HepG2 (cell line): ENCODE measurements around the gene PIK3R3. TPM values are rescaled to one million over a fixed set of nuclear protein-coding genes. Genes with fewer than 3 reads are reported as not detected.
"Not testable (repeated sequence)": the region's sequence is repeated elsewhere in the genome, so short reads cannot be mapped to it uniquely, and the experiment has no call there.

Experiments
- ATAC-seq: fragments of 200-7000 bp; cut with Tn5 transposase; 3 replicates; pipeline ENCODE4 v1.9.1; 2020; ENCODE audit warnings: mild to moderate bottlenecking, moderate library complexity
- BruUV-seq: library from RNA; stranded (reverse); fragments of 400-500 nt; replicated peaks from 2 replicates; lab custom pipeline; 2021; lab: Mats Ljungman, UMichigan
- CTCF ChIA-PET: fragments of 300-600 bp; formaldehyde crosslinking; extraction: SDS; loops from one replicate; lab custom pipeline; 2021; ENCODE audit warnings: low total read pairs, inconsistent platforms, low intra/inter-chr PET ratio; lab: Yijun Ruan, JAX
- POLR2A ChIA-PET: fragments of 350-600 bp; sonication (Branson Sonifier 250); formaldehyde crosslinking; loops from one replicate; lab custom pipeline; 2020; ENCODE audit warnings: antibody characterized with exemption, inconsistent platforms; lab: Yijun Ruan, JAX
- DNase-seq: peaks from one replicate; pipeline ENCODE4 v3.0.0-alpha.2; 2015; ENCODE audit warnings: low spot score
- FAIRE-seq: peaks from 3 replicates; lab custom pipeline; 2011; peaks lifted over from hg19 to GRCh38; lab: Jason Lieb, UNC
- H2AFZ ChIP-seq: one replicate; pipeline ENCODE4 v1.6.1; 2011; ENCODE audit warnings: low read length, inconsistent platforms
- H3K27ac ChIP-seq: fragments of 300-600 bp; 3 replicates; pipeline ENCODE4 v1.8.0; 2011; ENCODE audit warnings: mixed run types, mild to moderate bottlenecking, mixed read lengths, low read length, inconsistent platforms; ENCODE audit not compliant: insufficient read depth; ENCODE audit errors: extremely low read length
- H3K27me3 ChIP-seq, 2 experiments: fragments of 200-600 bp in 1 of 2; 2 replicates in 1 of 2; 3 replicates in 1 of 2; pipeline versions ENCODE4 v1.6.0 to v1.8.0; 2011; ENCODE audit warnings: low read length in 2 of 2, mild to moderate bottlenecking in 2 of 2, moderate library complexity in 2 of 2, inconsistent platforms in 1 of 2; ENCODE audit not compliant: insufficient read depth in 2 of 2, control insufficient read depth in 1 of 2
- H3K36me3 ChIP-seq, 2 experiments: fragments of 200-600 bp in 1 of 2; replicated peaks in 1 of 2; 2 replicates in 1 of 2; 3 replicates in 1 of 2; pipeline versions ENCODE4 v1.5.1 to v1.8.0; 2011; ENCODE audit warnings: low read length in 2 of 2, inconsistent platforms in 1 of 2; ENCODE audit not compliant: insufficient read depth in 2 of 2, control insufficient read depth in 1 of 2
- H3K4me1 ChIP-seq: 2 replicates; pipeline ENCODE4 v1.5.1; 2012; ENCODE audit warnings: low read length, inconsistent platforms; ENCODE audit not compliant: insufficient read depth
- H3K4me2 ChIP-seq: 2 replicates; pipeline ENCODE4 v1.6.0; 2011; ENCODE audit warnings: low read depth, low read length, inconsistent platforms
- H3K4me3 ChIP-seq, 3 experiments: fragments of 200-600 bp in 1 of 3; sonication (generic), shearing (Covaris generic) in 1 of 3; replicated peaks in 1 of 3; 2 replicates each; pipeline ENCODE4 v1.5.1; 2011 to 2016; ENCODE audit warnings: low read length in 3 of 3, inconsistent platforms in 2 of 3, low read depth in 2 of 3, mild to moderate bottlenecking in 2 of 3, control low read depth in 1 of 3, mixed read lengths in 1 of 3; ENCODE audit not compliant: insufficient read depth in 1 of 3
- H3K79me2 ChIP-seq: one replicate; pipeline ENCODE4 v1.6.1; 2011; ENCODE audit warnings: low read length, inconsistent platforms; ENCODE audit not compliant: insufficient read depth
- H3K9ac ChIP-seq: 2 replicates; pipeline ENCODE4 v1.6.0; 2011; ENCODE audit warnings: mild to moderate bottlenecking, low read depth, low read length, inconsistent platforms; ENCODE audit not compliant: insufficient read depth
- H3K9me3 ChIP-seq: 2 replicates; pipeline ENCODE4 v1.5.1; 2012; ENCODE audit warnings: mild to moderate bottlenecking, low read length
- H4K20me1 ChIP-seq: 2 replicates; pipeline ENCODE4 v1.6.0; 2011; ENCODE audit warnings: inconsistent platforms, mild to moderate bottlenecking, low read length, moderate library complexity; ENCODE audit not compliant: insufficient read depth
- DRAP1 ChIP-seq: IDR thresholded peaks from 2 replicates; pipeline ENCODE4 v1.6.1; 2016; ENCODE audit warnings: missing genetic modification reagents, missing compliant biosample characterization
- MYPOP ChIP-seq: sonication (generic); formaldehyde crosslinking; IDR thresholded peaks from 2 replicates; pipeline ENCODE4 v1.8.1; 2023; ENCODE audit warnings: mild to moderate bottlenecking, moderate library complexity, missing genetic modification reagents
- SRSF4 ChIP-seq: fragments of 200-400 bp; formaldehyde crosslinking; IDR thresholded peaks from one replicate; pipeline ENCODE4 v1.6.1; 2018; ENCODE audit warnings: mild to moderate bottlenecking, low read depth, low read length, moderate library complexity; ENCODE audit not compliant: poor library complexity, severe bottlenecking
- TRAFD1 ChIP-seq: sonication (generic); formaldehyde crosslinking; IDR thresholded peaks from 2 replicates; pipeline ENCODE4 v1.5.1; 2020; ENCODE audit warnings: missing genetic modification reagents, mild to moderate bottlenecking, borderline replicate concordance
- U2AF2 ChIP-seq: fragments of 200-400 bp; formaldehyde crosslinking; IDR thresholded peaks from 2 replicates; pipeline ENCODE4 v1.6.1; 2017; ENCODE audit warnings: low read depth, mild to moderate bottlenecking, low read length
- ZFP37 ChIP-seq: sonication (generic); formaldehyde crosslinking; IDR thresholded peaks from 2 replicates; pipeline ENCODE4 v1.4.0; 2020; ENCODE audit warnings: missing genetic modification reagents, borderline replicate concordance
- ZNF318 ChIP-seq: sonication (generic); formaldehyde crosslinking; IDR thresholded peaks from 2 replicates; pipeline ENCODE4 v1.4.0; 2020; ENCODE audit warnings: mild to moderate bottlenecking, missing genetic modification reagents
- WGBS: methylation state at CpG from one replicate; pipeline ENCODE4 v1.1.6; 2017; ENCODE audit warnings: low lambda C conversion rate; 5-methylcytosine and 5-hydroxymethylcytosine counted together
- in situ Hi-C: cut with HindIII; loops from 2 replicates; pipeline ENCODE4 v1.10.0; 2017; ENCODE audit warnings: low pct_unique_long_range_greater_than_20kb; ENCODE audit not compliant: extremely low pct_ligation_motif_present
- intact Hi-C: fragments of 100-400 bp; cut with micrococcal nuclease; formaldehyde crosslinking; loops from one replicate; pipeline ENCODE4 v1.10.0; 2022; ENCODE audit not compliant: unreplicated experiment
- polyA plus RNA-seq, 8 experiments: library from polyadenylated mRNA; depleted of rRNA in 3 of 8; stranded (reverse) in 7 of 8; unstranded in 1 of 8; fragments of >200 nt; fragmentation: Illumina TruSeq in 4 of 8; extraction: Trizol in 4 of 8; gene quantifications; 2 replicates each; pipeline versions ENCODE4 v1.2.1 to v1.2.3, GENCODE V29; 2011 to 2016; ENCODE audit warnings: low read depth in 4 of 8, missing spikeins in 1 of 8, mixed read lengths in 1 of 8; ENCODE audit not compliant: insufficient read depth in 1 of 8
- total RNA-seq, 5 experiments: library from RNA; depleted of rRNA; stranded (reverse); fragments of >200 nt; fragmentation: Illumina TruSeq; extraction: Trizol; gene quantifications; 2 replicates each; pipeline ENCODE4 v1.2.3, GENCODE V29; 2016; ENCODE audit warnings: low read depth in 1 of 5

PIK3R3 gene
- total and polyA plus RNA-seq, 2 of the 13 experiments (the other 11 are each of a cell fraction or from before 2014, with no cell fraction given), result 0.37 to 6.9 TPM

- TF ChIP-seq TRAFD1 (CRISPR knock-in tag), result no peak
- TF ChIP-seq DRAP1, result no peak
- TF ChIP-seq SRSF4, result no peak
- no peak for TF ChIP-seq MYPOP (CRISPR knock-in tag)
- TF ChIP-seq U2AF2, result no peak
- no peak for TF ChIP-seq ZFP37 (CRISPR knock-in tag)
- no peak for TF ChIP-seq ZNF318 (CRISPR knock-in tag)
These were observed 37.9 kb downstream of the PIK3R3 start (continued) for GRCh38 chr1:46094471-46095005.

- H3K27ac ChIP-seq, CTCF ChIA-PET, in situ Hi-C loops, H3K9ac ChIP-seq, H3K4me3 ChIP-seq, FAIRE-seq, DNase-seq, H3K36me3 ChIP-seq, H3K9me3 ChIP-seq, H3K4me1 ChIP-seq, H4K20me1 ChIP-seq, H3K79me2 ChIP-seq, H3K27me3 ChIP-seq, H2AFZ ChIP-seq, intact Hi-C loops, POLR2A ChIA-PET, ATAC-seq, H3K4me2 ChIP-seq, BruUV-seq: not testable (repeated sequence)
- WGBS, result 73% methylated on average over 4 of the region's 4 CpGs
These were observed 38.6 kb downstream of the PIK3R3 start for GRCh38 chr1:46093832-46094231.
